ENCODE data around the gene PPP2R5A.
"Not testable (repeated sequence)": the region's sequence is repeated elsewhere in the genome, so short reads cannot be mapped to it uniquely, and the experiment has no call there.

The PPP2R5A gene

DNA sequence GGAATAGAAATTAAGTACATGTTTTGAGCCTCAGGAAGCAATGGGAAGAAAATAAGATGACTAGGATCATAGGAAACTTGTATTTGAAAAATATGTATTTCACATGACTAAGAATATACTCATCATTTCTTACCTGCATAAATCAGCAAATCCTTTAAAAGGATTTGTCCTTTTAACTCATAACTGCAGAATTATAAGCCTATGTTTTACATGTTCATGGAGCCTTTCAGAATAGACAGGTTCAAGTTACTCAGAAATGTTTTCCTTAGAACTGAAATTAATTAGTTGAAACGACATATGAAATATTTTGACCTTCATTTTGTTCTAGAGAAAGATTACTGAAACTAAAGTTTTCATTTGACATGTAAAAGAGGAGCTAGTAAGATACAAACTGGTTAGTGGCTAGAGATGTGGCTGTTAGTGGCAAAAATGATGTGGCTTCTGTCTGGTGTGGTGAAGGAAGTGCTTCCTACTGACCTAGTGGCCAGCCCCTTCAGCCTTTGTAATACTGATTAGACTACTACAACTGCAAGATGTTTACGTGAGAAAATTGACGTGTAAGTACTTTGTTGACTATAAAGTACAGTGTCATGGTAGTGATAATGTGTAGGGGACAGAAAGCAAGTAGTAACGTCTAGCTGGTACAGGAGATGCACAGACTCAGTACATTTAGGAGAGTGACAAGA lies 74.7 kb downstream of the PPP2R5A start:
- no peak for DNase-seq

DNA sequence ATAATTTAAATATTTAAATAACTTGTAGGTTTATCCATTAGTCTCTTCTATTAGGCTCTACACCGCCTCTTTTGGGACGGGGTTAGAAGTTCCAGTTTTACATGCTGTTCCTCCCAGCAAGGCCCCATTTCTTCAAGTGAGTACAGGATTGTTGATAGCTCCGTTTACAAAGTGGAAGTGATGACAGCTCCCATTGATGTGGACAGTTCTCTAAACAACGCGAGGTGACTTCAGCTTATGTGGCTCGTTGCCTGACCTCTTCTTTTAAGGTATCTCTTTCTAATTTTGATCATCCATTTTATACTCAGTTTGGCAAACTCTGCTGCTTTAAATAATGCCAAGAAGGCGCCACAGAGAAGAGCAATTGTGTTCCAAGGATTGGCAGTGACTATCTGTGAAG lies 79.8 kb downstream of the PPP2R5A start:
- no peak for DNase-seq

DNA sequence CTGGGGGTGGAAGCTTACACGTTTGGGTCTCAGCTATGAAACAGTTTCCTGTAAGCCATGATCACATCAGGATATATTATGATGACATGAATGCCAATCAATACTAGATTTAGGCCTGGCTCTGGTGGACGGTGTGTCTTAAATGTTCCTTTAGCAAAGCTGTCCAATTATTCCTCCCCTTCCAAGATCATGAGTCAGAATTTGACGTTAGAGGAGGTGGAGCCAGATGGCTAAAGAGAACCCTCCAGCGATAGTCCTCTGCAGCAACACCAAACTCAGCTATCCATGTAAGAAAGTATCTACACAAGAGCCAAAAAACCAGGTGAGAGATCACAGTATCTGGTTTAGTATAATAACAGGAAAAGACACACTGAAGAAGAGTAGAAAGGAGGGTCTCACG lies 81.7 kb downstream of the PPP2R5A start:
- no peak for DNase-seq

DNA sequence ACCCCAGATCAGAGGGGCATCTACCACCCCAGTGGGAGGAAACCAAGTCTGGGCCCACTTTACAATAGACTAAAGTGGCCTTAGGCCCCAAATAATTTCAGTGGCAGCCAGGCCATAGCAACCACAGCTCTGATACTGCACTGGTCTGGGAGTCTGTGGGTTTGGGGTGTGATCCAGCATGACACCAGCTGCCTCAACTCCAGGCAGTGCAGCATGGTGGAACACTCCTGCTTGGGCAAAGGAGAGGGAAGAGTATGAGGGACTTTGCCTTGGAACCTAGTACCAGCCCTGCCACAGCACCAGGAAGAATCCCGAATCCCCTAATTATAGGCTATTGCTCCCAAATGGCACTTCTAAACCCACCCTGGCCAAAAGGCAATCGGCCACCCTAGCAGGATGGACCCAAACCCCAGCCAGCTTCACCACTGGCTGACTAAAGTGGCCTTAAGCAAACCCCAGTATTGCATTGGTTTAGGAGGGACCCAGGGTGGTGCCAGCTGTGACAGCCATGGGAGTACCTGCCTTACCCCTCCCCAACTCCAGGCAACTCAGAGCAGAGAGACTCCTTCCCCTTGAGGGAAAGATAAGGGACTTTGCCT lies 82.4 kb downstream of the PPP2R5A start:
- no peak for DNase-seq

DNA sequence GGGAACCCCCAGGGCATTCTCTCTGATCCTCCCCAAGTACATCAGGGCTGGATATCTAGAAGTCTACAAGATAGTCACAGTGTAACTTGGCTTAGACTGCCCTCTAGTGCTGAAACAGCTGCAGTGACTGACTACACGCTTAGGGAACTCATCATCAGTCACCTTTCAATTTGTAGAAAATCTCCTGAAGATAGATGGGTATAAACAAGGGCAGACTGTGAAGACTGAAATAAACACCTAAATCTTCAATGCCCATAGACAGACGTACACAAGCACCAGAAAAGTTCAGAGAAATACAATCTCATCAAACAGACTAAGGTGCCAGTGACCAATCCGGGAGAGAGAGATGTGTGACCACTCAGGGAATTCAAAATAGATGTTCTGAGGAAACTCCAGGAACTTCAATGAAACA lies 82.9 kb downstream of the PPP2R5A start:
- peak; percentile 75 to 82 (median 80) for DNase-seq

DNA sequence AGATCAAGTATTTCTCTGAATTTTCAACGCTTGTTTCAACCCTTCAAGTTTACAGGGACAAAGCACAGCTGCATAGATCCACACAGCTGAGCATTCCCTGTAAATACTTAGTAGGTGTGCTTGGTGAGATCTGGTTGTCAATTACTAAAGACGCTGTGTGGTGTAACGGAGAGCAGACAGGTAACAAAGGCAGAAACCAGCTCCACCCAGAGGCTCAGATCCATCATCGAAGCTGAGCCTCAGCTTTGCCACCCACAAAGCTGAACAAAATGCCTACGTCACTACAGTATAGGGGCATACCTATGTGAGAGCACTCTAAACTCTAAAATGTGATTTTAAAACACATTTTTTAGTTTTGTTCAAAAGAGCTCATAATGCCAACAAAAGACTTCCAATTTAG lies 90.8 kb downstream of the PPP2R5A start:
- DNase-seq = no peak

DNA sequence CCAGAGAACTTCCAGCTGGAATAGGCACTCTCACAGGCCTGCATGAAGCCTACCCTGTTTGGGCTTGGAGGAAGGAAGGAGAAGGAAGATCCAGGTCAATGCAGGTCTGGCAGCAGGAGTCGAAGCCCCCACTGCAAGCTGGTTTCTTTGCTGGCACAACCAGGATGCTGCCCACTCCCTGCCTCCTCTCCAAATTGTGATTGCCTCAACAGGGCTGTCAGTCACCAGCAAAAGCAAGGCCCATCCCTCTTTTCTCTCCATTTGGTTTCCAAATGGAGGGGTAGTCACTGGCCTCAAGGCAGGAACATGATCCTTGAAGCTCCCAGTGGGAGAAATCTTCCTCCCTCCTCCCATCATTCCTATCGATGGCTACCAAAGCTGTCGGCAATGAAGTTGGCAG lies 92.4 kb downstream of the PPP2R5A start:
- DNase-seq = no peak

DNA sequence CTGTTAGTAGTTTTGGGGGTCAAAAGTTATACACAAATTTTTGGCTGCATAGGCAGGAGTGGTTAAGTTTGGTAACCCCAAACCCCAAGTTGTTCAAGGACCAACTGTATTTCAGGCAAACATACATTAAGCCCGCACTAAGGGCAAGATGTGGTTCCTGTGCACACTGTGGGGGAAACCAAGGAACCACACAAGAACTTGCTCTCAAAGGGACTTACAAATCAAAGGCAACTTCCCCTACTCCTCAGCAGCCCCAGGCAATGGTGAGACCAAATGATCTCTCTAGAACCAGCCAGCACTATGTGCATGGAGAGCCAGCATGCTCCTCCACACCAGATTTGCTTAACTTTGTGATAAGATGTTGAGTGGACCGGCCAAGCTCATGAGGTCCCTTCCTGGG lies 94.2 kb downstream of the PPP2R5A start:
- DNase-seq = no peak

DNA sequence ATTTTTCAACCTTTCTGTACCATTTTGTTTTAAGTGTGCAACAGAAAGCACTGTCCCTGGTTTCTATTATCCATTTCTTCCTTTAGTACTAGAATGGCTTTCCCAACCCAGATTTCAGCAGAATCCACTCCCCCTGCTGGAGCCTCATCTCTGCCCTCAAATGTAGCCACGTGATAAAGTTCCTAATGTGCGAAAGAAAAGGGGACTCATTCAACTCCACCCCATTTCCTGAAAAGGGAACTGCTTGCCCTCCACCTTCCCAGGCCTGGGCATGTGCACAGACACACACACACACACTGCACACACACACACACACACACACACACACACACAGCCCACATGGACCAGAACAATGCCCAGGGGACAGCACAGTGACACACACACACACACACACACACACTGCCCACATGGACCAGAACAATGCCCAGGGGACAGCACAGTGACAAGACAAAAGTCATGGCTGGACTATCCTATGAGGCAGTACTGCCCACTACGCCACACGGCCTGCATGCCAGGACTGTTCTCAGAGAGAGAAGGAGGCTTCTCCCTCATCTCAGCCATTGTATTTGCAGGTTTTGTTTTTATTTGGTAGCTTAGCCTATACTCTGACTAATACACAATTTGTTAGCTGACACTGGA lies 96.3 kb downstream of the PPP2R5A start:
- DNase-seq = peak; percentile 24 to 31 (median 30)

DNA sequence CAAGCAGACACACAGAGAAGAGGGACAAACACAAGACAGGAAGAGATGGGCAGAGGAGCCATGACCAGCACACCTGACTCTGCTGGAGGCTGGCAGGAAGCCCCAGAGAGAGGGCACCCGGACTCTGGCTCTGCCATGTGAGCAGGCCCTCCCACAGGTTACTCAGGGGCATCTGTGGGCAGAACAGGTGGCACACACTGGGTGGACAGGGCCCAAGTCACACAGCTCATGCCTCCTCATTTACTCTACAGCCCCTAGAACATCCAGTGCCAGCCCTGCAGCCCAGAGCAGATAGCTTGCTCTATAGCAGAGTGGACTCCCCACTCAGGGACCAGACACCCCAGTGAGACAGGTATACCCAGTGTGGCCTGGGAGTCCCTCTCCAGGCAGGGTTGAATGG lies 100.8 kb downstream of the PPP2R5A start:
- no peak for DNase-seq

DNA sequence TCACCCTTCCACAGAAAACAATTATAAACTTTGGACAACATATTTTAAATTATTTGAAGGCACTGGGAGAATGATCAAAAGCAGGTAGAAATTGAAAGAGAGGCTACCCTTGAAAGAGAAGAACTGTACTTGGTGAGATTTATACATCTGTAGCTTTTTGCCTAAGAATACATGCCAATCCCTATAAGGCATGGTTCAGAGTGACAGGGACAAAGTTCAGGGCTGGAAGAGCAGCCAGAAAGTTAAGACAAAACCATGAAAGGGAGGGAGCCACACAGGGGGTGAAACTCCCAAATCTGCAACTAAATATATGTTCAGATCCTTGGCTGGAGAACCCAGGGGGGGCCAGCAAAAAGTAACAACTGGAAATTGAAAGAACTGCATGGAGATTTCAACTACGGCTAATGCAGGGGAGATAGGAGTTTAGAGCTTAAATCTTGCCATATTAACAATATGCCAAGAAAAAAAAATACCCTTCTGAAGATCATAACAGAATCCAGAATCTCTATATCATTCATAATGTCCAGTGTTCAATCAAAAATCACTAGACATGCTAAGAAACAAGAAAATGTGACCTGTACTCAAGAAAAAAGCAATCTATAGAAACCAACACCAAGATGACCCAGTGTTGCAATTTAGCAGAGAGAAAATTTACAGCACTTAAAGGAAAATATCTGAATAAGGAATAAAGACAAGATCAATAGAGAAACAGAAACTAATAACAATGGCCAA lies 103.9 kb downstream of the PPP2R5A start:
- DNase-seq = no peak

DNA sequence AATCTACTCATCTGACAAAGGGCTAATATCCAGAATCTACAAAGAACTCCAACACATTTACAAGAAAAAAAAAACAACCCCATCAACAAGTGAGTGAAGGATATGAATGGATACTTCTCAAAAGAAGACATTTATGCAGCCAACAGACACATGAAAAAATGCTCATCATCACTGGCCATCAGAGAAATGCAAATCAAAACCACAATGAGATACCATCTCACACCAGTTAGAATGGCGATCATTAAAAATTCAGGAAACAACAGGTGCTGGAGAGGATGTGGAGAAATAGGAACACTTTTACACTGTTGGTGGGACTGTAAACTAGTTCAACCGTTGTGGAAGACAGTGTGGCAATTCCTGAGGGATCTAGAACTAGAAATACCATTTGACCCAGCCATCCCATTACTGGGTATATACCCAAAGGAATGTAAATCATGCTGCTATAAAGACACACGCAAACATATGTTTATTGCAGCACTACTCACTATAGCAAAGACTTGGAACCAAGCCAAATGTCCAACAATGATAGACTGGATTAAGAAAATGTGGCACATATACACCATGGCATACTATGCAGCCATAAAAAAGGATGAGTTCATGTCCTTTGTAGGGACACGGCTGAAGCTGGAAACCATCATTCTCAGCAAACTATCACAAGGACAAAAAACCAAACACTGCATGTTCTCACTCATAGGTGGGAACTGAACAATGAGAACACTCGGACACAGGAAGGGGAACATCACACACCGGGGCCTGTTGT lies 110.6 kb downstream of the PPP2R5A start:
- not testable (repeated sequence) for DNase-seq

DNA sequence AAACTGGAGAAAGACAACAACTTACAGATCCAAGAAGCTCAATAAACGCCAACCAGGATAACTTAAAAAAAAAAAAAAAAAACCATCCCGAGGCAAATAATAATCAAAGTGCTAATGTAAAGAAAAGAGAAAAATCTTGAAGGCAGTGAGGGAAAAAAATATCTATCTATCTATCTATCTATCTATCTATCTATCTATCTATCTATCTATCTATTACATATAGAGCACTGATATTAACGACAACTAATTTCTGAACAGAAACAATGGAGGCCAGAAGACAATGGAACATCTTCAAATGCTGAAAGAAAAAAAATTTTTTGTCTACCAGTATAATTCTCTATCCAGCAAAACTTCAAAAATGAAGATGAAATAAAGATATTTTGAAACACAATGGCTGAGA lies 111.4 kb downstream of the PPP2R5A start:
- no peak for DNase-seq

DNA sequence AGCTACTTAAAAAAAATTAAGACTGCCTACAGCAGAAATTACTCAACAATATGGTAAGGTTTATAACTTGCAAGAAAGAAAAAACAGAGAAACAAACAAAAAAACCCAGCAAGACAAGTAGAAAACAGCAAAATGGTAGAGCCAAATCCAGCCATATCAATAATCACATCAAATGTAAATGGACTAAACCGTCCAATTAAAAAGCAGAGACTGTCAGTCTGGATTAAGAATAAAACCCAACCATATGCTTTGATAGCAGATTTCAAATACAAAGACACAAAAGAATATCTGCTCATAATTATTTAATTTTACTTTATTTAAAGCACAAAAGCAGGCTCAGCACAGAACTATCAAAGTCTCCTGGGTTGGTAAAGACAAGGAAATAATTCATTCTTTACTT lies 112.0 kb downstream of the PPP2R5A start:
- DNase-seq = no peak

DNA sequence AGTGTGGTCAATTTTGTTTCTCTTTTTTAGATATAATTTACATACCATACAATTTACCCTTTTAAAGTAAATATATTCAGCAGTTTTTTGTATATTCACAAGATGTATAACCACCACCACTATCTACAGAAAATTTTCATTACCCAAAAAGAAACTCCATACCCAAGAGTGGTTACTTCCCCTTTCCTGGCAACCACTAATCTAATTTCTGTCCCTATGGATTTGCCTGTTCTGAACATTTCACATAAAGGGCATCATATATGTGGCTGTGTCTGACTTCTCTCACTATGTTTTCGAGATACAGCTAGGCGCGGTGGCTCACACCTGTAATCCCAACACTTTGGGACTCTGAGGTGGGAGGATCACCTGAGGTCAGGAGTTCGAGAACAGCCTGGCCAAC lies 115.8 kb downstream of the PPP2R5A start:
- DNase-seq = peak in 1 of 3 donors; percentile 14

DNA sequence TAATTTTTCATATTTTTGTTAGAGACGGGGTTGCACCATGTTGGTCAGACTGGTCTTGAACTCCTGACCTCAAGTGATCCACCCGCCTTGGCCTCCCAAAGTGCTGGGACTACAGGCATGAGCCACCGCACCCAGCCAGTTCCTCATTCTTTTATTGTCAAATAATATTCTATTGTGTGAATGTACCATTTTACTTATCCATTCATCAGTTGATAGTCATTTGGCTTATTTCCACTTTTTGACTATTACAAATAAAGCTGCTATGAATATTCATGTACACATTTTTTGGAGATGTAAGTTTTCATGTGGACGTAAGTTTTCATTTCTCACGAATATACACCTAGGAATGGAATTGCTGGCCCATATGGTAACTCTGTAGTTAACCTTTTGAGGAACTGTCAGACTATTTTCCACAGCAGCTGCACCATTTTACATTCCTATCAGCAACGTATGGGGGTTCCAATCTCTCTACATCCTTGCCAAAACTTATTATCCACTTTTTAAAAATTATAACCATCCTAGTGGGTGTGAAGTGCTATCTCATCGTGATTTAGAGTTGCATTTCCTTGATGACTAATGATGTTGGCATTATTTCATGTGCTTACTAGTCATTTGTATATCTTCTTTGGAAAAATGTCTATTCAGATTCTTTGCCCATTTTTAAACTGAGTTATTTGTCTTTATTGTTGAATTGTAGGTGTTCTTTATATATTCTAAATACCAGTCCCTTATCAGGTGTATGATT lies 116.8 kb downstream of the PPP2R5A start:
- DNase-seq = peak; percentile 44 to 85 (median 75)

DNA sequence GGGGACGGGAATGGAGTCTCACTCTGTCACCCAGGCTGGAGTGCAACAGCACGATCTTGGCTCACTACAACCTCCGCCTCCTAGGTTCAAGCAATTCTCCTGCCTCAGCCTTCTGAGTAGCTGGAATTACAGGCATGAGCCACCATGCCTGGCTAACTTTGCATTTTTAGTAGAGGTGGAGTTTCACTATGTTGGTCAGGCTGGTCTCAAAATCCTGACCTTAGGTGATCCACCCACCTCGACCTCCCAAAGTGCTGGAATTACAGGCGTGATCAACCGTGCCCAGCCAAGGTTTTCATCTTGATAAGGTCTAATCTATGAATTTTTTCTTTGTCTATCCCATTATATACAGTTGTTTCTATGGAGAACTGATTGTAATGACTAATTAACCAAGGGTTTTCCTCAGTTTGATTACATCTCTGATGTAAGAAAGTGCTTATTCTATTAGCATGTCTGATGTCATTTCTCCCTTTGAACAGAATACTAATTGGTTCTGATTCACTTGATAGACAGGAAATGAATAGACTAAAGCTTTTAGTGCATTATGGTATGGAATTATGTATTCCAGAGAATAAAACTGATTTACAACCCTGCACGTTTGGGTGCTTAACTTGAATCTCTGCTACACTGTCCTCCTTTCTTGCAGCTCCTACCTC lies 117.6 kb downstream of the PPP2R5A start:
- peak in 2 of 3 donors; percentile 58 to 62 for DNase-seq

DNA sequence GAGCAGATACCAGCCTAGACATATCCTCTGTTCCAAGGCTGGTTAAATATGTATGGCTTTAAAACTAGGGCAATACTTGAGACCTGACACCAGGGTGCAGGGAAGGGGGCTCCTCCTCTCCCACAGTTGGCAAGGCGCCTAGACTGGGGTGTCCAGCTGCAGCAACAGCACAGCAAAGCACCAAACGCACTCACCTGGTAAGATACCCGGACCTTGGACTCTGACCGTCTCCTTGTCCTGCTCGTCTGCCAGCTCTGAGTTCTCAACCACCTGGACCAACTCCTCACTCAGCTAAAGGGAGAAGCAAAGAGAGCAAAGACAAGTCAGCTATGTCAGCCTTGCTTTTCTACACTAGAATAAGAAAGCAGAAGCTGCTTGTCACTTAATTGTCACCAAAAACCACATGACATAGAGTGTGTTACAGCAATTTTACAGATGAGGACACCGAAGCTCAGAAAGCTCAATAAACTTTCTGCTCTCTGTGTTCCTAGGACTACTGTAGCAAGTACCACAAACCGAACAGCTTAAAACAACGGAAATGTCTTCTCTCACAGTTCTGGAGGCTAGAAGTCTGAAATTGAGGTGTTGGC lies 125.1 kb downstream of the PPP2R5A start:
- peak; percentile 33 to 64 (median 60) for DNase-seq

All from suppressor macrophage treated with lipopolysaccharide for 1 hour (primary cell).